ENCODE results near the gene STARD4. TPM values are rescaled to one million over a fixed set of nuclear protein-coding genes. Genes with fewer than 3 reads are reported as not detected.

The STARD4 gene, protein sequence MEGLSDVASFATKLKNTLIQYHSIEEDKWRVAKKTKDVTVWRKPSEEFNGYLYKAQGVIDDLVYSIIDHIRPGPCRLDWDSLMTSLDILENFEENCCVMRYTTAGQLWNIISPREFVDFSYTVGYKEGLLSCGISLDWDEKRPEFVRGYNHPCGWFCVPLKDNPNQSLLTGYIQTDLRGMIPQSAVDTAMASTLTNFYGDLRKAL
- total RNA-seq = 43.3 and 49.6 TPM in 2 replicates

DNA sequence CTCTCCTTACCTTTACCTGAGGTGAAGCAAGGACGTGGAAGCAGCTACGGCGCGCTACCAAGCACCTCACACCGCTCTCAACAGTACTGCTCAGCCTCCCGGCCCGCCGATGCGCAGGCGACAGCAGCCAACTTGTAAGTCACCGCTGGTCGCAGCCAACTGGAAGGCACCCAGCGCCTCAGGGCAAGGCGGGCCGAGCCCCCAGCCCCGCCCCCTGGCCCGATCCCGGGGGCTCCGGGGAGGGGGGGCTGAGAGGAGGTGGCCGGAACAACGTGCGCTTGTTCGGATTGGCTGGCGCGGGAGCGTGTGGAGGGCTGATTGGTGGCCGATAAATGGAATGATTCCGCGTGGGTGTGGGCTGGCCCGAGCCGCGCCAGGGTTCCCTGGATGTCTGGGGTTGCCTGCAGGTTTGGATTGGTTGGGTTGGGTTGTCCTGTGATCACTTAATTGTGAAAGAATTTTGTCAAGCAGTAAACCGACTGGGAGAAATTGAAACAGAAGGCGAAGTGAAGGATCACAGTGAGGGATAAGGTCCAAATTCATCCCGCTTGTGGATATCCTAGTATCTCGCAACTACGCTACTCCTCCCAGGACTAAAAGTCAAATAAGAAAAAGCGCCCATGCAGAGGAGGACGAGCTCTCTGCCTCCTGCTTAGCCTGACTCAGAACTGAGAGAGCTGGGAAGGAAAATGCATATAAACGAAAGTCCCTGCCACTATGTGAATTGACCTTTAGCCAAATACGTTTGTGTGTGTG is at the start of gene STARD4:
STARD4 (minus strand) TSS at position 161 of the 756 bp plus-strand sequence. CDS start 5,102 bp downstream, outside the sequence.

Other genes with a start within 250 kb of the STARD4 start
- gene NREP, start 244.7 kb upstream of the STARD4 start, total RNA-seq = 12.5 and 27.6 TPM in 2 replicates